ENCODE data around the gene IGDCC3. TPM values are rescaled to one million over a fixed set of nuclear protein-coding genes. Genes with fewer than 3 reads are reported as not detected.

IGDCC3 gene
- total RNA-seq, 1 experiment from 2014 or later, result not detected

GRCh38 chr15:65416845-65417416 is 39.1 kb upstream of the IGDCC3 start:
- Mint-ChIP-seq H3K36me3 (ENCODE audit: insufficient read depth, unreplicated experiment) (no peaks in the 10 kb centered on the region), H3K4me1 (ENCODE audit: low read depth, unreplicated experiment) (peaks cover 25% of the 10 kb centered on the region), H3K27ac (ENCODE audit: unreplicated experiment) (no peak overlapping the region), H3K9me3 (ENCODE audit: low read depth, unreplicated experiment) (no peaks in the 10 kb centered on the region), H3K27me3 (ENCODE audit: unreplicated experiment) (peaks cover 54% of the 10 kb centered on the region), H3K4me3 (ENCODE audit: low read depth, unreplicated experiment) (no peak overlapping the region)
- BruUV-seq (replicated peaks), result no TSS peak
- no peak for DNase-seq
- CTCF ChIA-PET, result no interaction called here
- TF ChIP-seq CTCF (IDR thresholded peaks at IDR 0.05; ENCODE audit: unreplicated experiment), result no peak
- intact Hi-C loops (cut with micrococcal nuclease; ENCODE audit: unreplicated experiment), result no loop called here

GRCh38 chr15:65414841-65415621 is 37.2 kb upstream of the IGDCC3 start:
- CTCF ChIA-PET, result interaction anchor here (1.3 kb wide), 1 partner anchor 52 kb away, joined by 3 read pairs; no protein-coding TSS in a partner anchor
- Mint-ChIP-seq H3K27ac (ENCODE audit: unreplicated experiment) (no peak overlapping the region), H3K9me3 (ENCODE audit: low read depth, unreplicated experiment) (no peaks in the 10 kb centered on the region), H3K4me3 (ENCODE audit: low read depth, unreplicated experiment) (no peak overlapping the region), H3K4me1 (ENCODE audit: low read depth, unreplicated experiment) (peaks cover 21% of the 10 kb centered on the region), H3K36me3 (ENCODE audit: insufficient read depth, unreplicated experiment) (no peaks in the 10 kb centered on the region), H3K27me3 (ENCODE audit: unreplicated experiment) (peaks cover 39% of the 10 kb centered on the region)
- DNase-seq, result no peak
- intact Hi-C loops (cut with micrococcal nuclease; ENCODE audit: unreplicated experiment), result no loop called here
- BruUV-seq (replicated peaks), result no TSS peak
- no peak for TF ChIP-seq CTCF (IDR thresholded peaks at IDR 0.05; ENCODE audit: unreplicated experiment)

GRCh38 chr15:65413760-65414144 is 36.0 kb upstream of the IGDCC3 start:
- BruUV-seq (replicated peaks), result no TSS peak
- CTCF ChIA-PET, result interaction anchor here (0.5 to 1.3 kb wide), 4 partner anchors 16 to 245 kb away, joined by 3 read pairs; no protein-coding TSS in a partner anchor
- peaks cover 18% of the 10 kb centered on the region for H3K4me1 Mint-ChIP-seq (ENCODE audit: low read depth, unreplicated experiment)

More at GRCh38 chr15:65413760-65414144, 36.0 kb upstream of the IGDCC3 start:
- no peaks in the 10 kb centered on the region for H3K36me3 Mint-ChIP-seq (ENCODE audit: insufficient read depth, unreplicated experiment)
- intact Hi-C loops (cut with micrococcal nuclease; ENCODE audit: unreplicated experiment), result no loop called here
- peaks cover 41% of the 10 kb centered on the region for H3K27me3 Mint-ChIP-seq (ENCODE audit: unreplicated experiment)
- H3K27ac Mint-ChIP-seq (ENCODE audit: unreplicated experiment), result no peak overlapping the region
- no peaks in the 10 kb centered on the region for H3K9me3 Mint-ChIP-seq (ENCODE audit: low read depth, unreplicated experiment)
- TF ChIP-seq CTCF (IDR thresholded peaks at IDR 0.05; ENCODE audit: unreplicated experiment), result no peak
- no peak overlapping the region for H3K4me3 Mint-ChIP-seq (ENCODE audit: low read depth, unreplicated experiment)
- DNase-seq, result no peak

All from Calu3 (cell line).